HepG2 (cell line): ENCODE results near the gene NCBP1. TPM values are rescaled to one million over a fixed set of nuclear protein-coding genes. Genes with fewer than 3 reads are reported as not detected.
A peak's percentile ranks its signal among the peaks of the same experiment; 100 is the strongest.

Experiments used
- MTF2 ChIP-seq: sonication (generic); formaldehyde crosslinking; IDR thresholded peaks from 2 replicates; pipeline ENCODE4 v1.5.0; 2020; ENCODE audit warnings: missing genetic modification reagents, borderline replicate concordance
- PAWR ChIP-seq: sonication (generic); formaldehyde crosslinking; IDR thresholded peaks from 2 replicates; pipeline ENCODE4 v1.4.0; 2020; ENCODE audit warnings: missing genetic modification reagents, mild to moderate bottlenecking, borderline replicate concordance
- SETDB1 ChIP-seq: sonication (generic); formaldehyde crosslinking; IDR thresholded peaks from 2 replicates; pipeline ENCODE4 v1.5.1; 2020; ENCODE audit warnings: missing genetic modification reagents, mild to moderate bottlenecking, borderline replicate concordance
- ZNF24 ChIP-seq: fragments of 450-650 bp; IDR thresholded peaks from 2 replicates; pipeline ENCODE4 v1.6.1; 2017; ENCODE audit warnings: antibody characterized with exemption, mild to moderate bottlenecking
- ZNF318 ChIP-seq: sonication (generic); formaldehyde crosslinking; IDR thresholded peaks from 2 replicates; pipeline ENCODE4 v1.4.0; 2020; ENCODE audit warnings: mild to moderate bottlenecking, missing genetic modification reagents
- ZNF546 ChIP-seq: sonication (generic); formaldehyde crosslinking; conservative IDR thresholded peaks from 2 replicates; pipeline ENCODE4 v1.8.1; 2023; ENCODE audit warnings: mild to moderate bottlenecking, missing genetic modification reagents
- polyA plus RNA-seq, 8 experiments: library from polyadenylated mRNA; depleted of rRNA in 3 of 8; stranded (reverse) in 7 of 8; unstranded in 1 of 8; fragments of >200 nt; fragmentation: Illumina TruSeq in 4 of 8; extraction: Trizol in 4 of 8; gene quantifications; 2 replicates each; pipeline versions ENCODE4 v1.2.1 to v1.2.3, GENCODE V29; 2011 to 2016; ENCODE audit warnings: low read depth in 4 of 8, missing spikeins in 1 of 8, mixed read lengths in 1 of 8; ENCODE audit not compliant: insufficient read depth in 1 of 8
- total RNA-seq, 5 experiments: library from RNA; depleted of rRNA; stranded (reverse); fragments of >200 nt; fragmentation: Illumina TruSeq; extraction: Trizol; gene quantifications; 2 replicates each; pipeline ENCODE4 v1.2.3, GENCODE V29; 2016; ENCODE audit warnings: low read depth in 1 of 5
- TF ChIP-seq, protein P1 (sequence below): sonication (generic); formaldehyde crosslinking; IDR thresholded peaks from 2 replicates; pipeline ENCODE4 v1.8.1; 2022; ENCODE audit warnings: low read depth, mild to moderate bottlenecking, missing genetic modification reagents
- TF ChIP-seq, protein P2 (sequence below): sonication (generic); formaldehyde crosslinking; IDR thresholded peaks from 2 replicates; pipeline ENCODE4 v1.5.1; 2020; ENCODE audit warnings: mild to moderate bottlenecking, missing genetic modification reagents
- TF ChIP-seq, protein P3 (sequence below): IDR thresholded peaks from 2 replicates; pipeline ENCODE4 v1.6.1; 2012; ENCODE audit warnings: low read length, improper control_type of control experiment

Gene NCBP1
- total and polyA plus RNA-seq, 2 of the 13 experiments (the other 11 are each of a cell fraction or from before 2014, with no cell fraction given) = 13.3 to 40.2 TPM

DNA sequence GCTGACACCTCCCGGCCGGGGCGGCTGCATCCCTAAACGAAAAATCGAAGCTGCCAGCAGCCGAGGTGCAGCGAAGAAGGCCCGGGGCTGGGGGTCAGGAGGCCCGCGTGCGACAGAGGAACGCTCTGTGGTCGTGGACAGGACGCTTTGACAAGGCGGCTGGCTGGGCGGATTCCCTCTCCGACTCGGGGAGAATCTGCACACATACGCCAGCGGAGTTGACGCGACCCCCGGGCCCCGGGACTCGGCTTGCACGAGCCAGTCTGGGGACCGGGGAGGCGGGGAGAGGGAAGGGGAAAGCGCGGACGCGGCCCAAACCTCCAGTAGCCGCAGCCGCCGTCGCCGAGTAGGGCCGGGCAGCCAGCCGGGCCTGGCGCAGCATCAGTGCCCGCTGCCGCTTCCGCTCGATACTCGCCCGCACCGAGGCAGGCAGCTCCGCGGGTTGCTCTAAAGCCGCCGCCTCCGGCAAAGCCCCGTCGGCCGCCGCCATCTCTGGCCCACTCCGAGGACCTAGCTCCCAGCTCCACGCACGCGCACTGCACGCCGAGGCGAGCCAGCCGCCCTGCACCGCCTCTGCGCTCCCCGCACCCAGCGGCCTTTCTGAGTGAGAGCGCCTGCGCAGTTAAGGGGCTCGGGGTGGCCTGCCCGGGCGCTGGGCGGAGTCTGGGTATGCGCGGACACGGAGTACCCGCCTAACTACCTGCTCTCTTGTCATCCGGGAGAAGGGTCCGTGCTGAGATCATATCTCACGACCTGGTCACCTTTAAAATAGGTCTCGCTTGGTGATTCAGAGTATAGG, 63.4 kb downstream of the NCBP1 start, which contains the start of gene XPA (continued):
- TF ChIP-seq, protein P1, sequence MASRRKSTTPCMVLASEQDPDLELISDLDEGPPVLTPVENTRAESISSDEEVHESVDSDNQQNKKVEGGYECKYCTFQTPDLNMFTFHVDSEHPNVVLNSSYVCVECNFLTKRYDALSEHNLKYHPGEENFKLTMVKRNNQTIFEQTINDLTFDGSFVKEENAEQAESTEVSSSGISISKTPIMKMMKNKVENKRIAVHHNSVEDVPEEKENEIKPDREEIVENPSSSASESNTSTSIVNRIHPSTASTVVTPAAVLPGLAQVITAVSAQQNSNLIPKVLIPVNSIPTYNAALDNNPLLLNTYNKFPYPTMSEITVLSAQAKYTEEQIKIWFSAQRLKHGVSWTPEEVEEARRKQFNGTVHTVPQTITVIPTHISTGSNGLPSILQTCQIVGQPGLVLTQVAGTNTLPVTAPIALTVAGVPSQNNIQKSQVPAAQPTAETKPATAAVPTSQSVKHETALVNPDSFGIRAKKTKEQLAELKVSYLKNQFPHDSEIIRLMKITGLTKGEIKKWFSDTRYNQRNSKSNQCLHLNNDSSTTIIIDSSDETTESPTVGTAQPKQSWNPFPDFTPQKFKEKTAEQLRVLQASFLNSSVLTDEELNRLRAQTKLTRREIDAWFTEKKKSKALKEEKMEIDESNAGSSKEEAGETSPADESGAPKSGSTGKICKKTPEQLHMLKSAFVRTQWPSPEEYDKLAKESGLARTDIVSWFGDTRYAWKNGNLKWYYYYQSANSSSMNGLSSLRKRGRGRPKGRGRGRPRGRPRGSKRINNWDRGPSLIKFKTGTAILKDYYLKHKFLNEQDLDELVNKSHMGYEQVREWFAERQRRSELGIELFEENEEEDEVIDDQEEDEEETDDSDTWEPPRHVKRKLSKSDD (CRISPR knock-in tag) = 0 out of 2 replicates have a peak, but pooled peaks have one; percentile 13
- TF ChIP-seq SETDB1 (CRISPR knock-in tag) (no peak), MTF2 (CRISPR knock-in tag) (peak; percentile 84; the same call in 1 of the 2 replicates), PAWR (CRISPR knock-in tag) (peak; percentile 75; the same call in 1 of the 2 replicates), ZNF318 (CRISPR knock-in tag) (no peak), ZNF24 (no peak), ZNF546 (CRISPR knock-in tag) (no peak; the same call in 1 of the 2 replicates)
- TF ChIP-seq, protein P2, sequence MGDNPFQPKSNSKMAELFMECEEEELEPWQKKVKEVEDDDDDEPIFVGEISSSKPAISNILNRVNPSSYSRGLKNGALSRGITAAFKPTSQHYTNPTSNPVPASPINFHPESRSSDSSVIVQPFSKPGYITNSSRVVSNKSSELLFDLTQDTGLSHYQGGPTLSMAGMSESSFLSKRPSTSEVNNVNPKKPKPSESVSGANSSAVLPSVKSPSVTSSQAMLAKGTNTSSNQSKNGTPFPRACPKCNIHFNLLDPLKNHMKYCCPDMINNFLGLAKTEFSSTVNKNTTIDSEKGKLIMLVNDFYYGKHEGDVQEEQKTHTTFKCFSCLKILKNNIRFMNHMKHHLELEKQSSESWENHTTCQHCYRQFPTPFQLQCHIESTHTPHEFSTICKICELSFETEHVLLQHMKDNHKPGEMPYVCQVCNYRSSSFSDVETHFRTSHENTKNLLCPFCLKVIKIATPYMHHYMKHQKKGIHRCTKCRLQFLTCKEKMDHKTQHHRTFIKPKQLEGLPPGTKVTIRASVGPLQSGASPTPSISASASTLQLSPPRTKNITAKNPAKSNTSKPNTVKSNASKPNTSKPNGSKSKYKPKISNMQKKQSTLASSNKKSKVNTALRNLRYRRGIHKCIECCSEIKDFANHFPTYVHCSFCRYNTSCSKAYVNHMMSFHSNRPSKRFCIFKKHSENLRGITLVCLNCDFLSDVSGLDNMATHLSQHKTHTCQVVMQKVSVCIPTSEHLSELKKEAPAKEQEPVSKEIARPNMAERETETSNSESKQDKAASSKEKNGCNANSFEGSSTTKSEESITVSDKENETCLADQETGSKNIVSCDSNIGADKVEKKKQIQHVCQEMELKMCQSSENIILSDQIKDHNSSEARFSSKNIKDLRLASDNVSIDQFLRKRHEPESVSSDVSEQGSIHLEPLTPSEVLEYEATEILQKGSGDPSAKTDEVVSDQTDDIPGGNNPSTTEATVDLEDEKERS (CRISPR knock-in tag) = no peak
- TF ChIP-seq, protein P3, sequence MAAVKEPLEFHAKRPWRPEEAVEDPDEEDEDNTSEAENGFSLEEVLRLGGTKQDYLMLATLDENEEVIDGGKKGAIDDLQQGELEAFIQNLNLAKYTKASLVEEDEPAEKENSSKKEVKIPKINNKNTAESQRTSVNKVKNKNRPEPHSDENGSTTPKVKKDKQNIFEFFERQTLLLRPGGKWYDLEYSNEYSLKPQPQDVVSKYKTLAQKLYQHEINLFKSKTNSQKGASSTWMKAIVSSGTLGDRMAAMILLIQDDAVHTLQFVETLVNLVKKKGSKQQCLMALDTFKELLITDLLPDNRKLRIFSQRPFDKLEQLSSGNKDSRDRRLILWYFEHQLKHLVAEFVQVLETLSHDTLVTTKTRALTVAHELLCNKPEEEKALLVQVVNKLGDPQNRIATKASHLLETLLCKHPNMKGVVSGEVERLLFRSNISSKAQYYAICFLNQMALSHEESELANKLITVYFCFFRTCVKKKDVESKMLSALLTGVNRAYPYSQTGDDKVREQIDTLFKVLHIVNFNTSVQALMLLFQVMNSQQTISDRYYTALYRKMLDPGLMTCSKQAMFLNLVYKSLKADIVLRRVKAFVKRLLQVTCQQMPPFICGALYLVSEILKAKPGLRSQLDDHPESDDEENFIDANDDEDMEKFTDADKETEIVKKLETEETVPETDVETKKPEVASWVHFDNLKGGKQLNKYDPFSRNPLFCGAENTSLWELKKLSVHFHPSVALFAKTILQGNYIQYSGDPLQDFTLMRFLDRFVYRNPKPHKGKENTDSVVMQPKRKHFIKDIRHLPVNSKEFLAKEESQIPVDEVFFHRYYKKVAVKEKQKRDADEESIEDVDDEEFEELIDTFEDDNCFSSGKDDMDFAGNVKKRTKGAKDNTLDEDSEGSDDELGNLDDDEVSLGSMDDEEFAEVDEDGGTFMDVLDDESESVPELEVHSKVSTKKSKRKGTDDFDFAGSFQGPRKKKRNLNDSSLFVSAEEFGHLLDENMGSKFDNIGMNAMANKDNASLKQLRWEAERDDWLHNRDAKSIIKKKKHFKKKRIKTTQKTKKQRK = no peak
